SU-DHL-6 (cell line): ENCODE data around the gene GIMAP8.

Source experiments
- EZH2phosphoT487 ChIP-seq: fragments of 200-600 bp; sonication (generic), shearing (Covaris generic); conservative IDR thresholded peaks from 2 replicates; pipeline ENCODE4 v1.6.1; 2018; ENCODE audit warnings: mild to moderate bottlenecking, antibody characterized with exemption, low read length, moderate library complexity, mixed read lengths
- TF ChIP-seq, protein P1 (sequence below): fragments of 200-600 bp; sonication (generic); IDR thresholded peaks from one replicate; pipeline ENCODE4 v1.5.1; 2017; ENCODE audit warnings: antibody characterized with exemption, mild to moderate bottlenecking, low read length, moderate library complexity; ENCODE audit not compliant: insufficient read depth, poor library complexity, severe bottlenecking

DNA sequence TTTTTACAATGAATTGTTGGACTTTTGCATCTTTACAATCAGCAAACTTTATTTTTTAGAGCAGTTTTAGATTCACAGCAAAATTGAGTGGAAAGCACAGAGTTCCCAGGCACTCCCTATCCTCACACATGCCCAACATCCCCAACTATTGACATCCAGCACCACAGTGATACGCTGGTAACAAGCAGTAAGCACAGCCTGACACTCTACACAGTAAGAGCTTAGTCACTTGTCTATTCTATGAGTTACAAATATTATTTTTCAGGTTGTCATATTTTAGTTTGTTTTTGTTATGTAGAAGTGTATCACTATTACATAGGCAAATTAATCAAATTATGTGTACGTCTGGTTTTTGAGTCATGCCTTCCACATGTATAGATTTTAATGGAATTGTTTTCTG is 37.2 kb downstream of the GIMAP8 start:
- TF ChIP-seq, protein P1, sequence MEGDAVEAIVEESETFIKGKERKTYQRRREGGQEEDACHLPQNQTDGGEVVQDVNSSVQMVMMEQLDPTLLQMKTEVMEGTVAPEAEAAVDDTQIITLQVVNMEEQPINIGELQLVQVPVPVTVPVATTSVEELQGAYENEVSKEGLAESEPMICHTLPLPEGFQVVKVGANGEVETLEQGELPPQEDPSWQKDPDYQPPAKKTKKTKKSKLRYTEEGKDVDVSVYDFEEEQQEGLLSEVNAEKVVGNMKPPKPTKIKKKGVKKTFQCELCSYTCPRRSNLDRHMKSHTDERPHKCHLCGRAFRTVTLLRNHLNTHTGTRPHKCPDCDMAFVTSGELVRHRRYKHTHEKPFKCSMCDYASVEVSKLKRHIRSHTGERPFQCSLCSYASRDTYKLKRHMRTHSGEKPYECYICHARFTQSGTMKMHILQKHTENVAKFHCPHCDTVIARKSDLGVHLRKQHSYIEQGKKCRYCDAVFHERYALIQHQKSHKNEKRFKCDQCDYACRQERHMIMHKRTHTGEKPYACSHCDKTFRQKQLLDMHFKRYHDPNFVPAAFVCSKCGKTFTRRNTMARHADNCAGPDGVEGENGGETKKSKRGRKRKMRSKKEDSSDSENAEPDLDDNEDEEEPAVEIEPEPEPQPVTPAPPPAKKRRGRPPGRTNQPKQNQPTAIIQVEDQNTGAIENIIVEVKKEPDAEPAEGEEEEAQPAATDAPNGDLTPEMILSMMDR = no peak
- no peak for TF ChIP-seq EZH2phosphoT487
